Upper lobe of left lung (tissue), 6 donors: Measurements from ENCODE around the gene EIF3F. TPM values are rescaled to one million over a fixed set of nuclear protein-coding genes. Genes with fewer than 3 reads are reported as not detected.

Source experiments
- ATAC-seq, 2 donors: fragments of 200-7000 bp; cut with Tn5 transposase; one replicate each; pipeline ENCODE4 v1.9.1; 2022; ENCODE audit warnings: mild to moderate bottlenecking in 2 of 2, moderate library complexity in 2 of 2; ENCODE audit not compliant: low FRiP score in 2 of 2
- DNase-seq, 2 donors: peaks; one replicate each; pipeline ENCODE4 v3.0.0-alpha.2; 2019 to 2020
- H3K27ac ChIP-seq, 4 donors: fragments of 200-600 bp; sonication (generic); one replicate each; pipeline ENCODE4 v1.5.1; 2016 to 2019
- H3K27me3 ChIP-seq, 4 donors: fragments of 200-600 bp; sonication (generic); one replicate each; pipeline ENCODE4 v1.5.1; 2017 to 2019
- H3K36me3 ChIP-seq, 4 donors: fragments of 200-600 bp; sonication (generic); one replicate each; pipeline ENCODE4 v1.5.1; 2016 to 2019
- H3K4me1 ChIP-seq, 4 donors: fragments of 200-600 bp; sonication (generic); one replicate each; pipeline ENCODE4 v1.5.1; 2018 to 2019
- H3K4me3 ChIP-seq, 4 donors: fragments of 200-600 bp; sonication (generic); one replicate each; pipeline ENCODE4 v1.5.1; 2017 to 2019; ENCODE audit warnings: mild to moderate bottlenecking in 2 of 4, moderate library complexity in 1 of 4
- H3K9me3 ChIP-seq, 4 donors: fragments of 200-600 bp; sonication (generic); one replicate each; pipeline ENCODE4 v1.5.1; 2018 to 2019
- CTCF ChIP-seq, 6 experiments: fragments of 450-650 bp in 4 of 6; fragments of 200-600 bp in 2 of 6; sonication (generic) in 2 of 6; IDR thresholded peaks; one replicate each; pipeline ENCODE4 v1.5.1; 2016 to 2019; ENCODE audit warnings: antibody characterized with exemption in 6 of 6
- EP300 ChIP-seq, 4 donors: sonication (generic); formaldehyde crosslinking; IDR thresholded peaks; one replicate each; pipeline ENCODE4 v1.5.1; 2017; ENCODE audit warnings: antibody characterized with exemption in 4 of 4, control low read depth in 2 of 4
- POLR2A ChIP-seq, 4 donors: fragments of 450-650 bp; IDR thresholded peaks; one replicate each; pipeline ENCODE4 v1.5.1; 2016 to 2017; ENCODE audit warnings: antibody characterized with exemption in 4 of 4, mild to moderate bottlenecking in 2 of 4
- POLR2AphosphoS5 ChIP-seq, 2 donors: sonication (generic); formaldehyde crosslinking; IDR thresholded peaks; one replicate each; pipeline ENCODE4 v1.5.1; 2017; ENCODE audit warnings: antibody characterized with exemption in 2 of 2
- WGBS, 2 donors: methylation state at CpG; one replicate each; pipeline ENCODE4 v1.1.5; 2017 to 2018; 5-methylcytosine and 5-hydroxymethylcytosine counted together
- total RNA-seq, 6 donors: library from RNA; depleted of rRNA in 4 of 6; stranded (reverse); fragments of >200 nt in 4 of 6; gene quantifications; one replicate each; pipeline versions ENCODE4 v1.1.0 to v1.2.1, GENCODE V29; 2016 to 2021
- donor health status: DM: no; HTN: no; CAD: no; lungs with moderate emphysema.
- donor health status: DM: no; HTN: yes; CAD: no; lungs with severe emphysema.

EIF3F gene
- total RNA-seq, 6 donors from 2014 or later: 135 to 321 (median 235) TPM

GRCh38 chr11:8002676-8003075 is 15.5 kb downstream of the EIF3F start:
- Histone ChIP-seq H3K4me1 (no peaks in the 10 kb centered on the region), H3K27ac (no peak overlapping the region), H3K4me3 (no peak overlapping the region), H3K9me3 (no peaks in the 10 kb centered on the region), H3K27me3 (no peaks in the 10 kb centered on the region), H3K36me3 (peaks cover 12 to 27% (median 19%) of the 10 kb centered on the region in 4 donors)
- TF ChIP-seq POLR2A (IDR thresholded peaks at IDR 0.05) (no peak), POLR2AphosphoS5 (IDR thresholded peaks at IDR 0.05) (no peak), CTCF (IDR thresholded peaks at IDR 0.05) (no peak), EP300 (IDR thresholded peaks at IDR 0.05) (no peak)
- DNase-seq (no peak), ATAC-seq (no peak)
- WGBS, 2 donors: 23 to 53% methylated on average over 1 of the region's 1 CpG

GRCh38 chr11:8003187-8003586 is 16.1 kb downstream of the EIF3F start:
- Histone ChIP-seq H3K36me3 (peaks cover 7 to 22% (median 13%) of the 10 kb centered on the region in 4 donors), H3K27ac (no peak overlapping the region), H3K27me3 (no peaks in the 10 kb centered on the region), H3K9me3 (no peaks in the 10 kb centered on the region), H3K4me1 (no peaks in the 10 kb centered on the region), H3K4me3 (no peak overlapping the region)
- WGBS, 2 donors: 68 to 71% methylated on average over 7 of the region's 7 CpGs
- no peak for DNase-seq
- no peak for ATAC-seq
- TF ChIP-seq EP300 (IDR thresholded peaks at IDR 0.05): no peak
- no peak for TF ChIP-seq POLR2A (IDR thresholded peaks at IDR 0.05)
- no peak for TF ChIP-seq POLR2AphosphoS5 (IDR thresholded peaks at IDR 0.05)
- TF ChIP-seq CTCF (IDR thresholded peaks at IDR 0.05): no peak

- H3K4me3 ChIP-seq: no peak overlapping the region
- no peak for TF ChIP-seq EP300 (IDR thresholded peaks at IDR 0.05)
- TF ChIP-seq CTCF (IDR thresholded peaks at IDR 0.05): no peak
- TF ChIP-seq POLR2A (IDR thresholded peaks at IDR 0.05): no peak
- no peak for TF ChIP-seq POLR2AphosphoS5 (IDR thresholded peaks at IDR 0.05)
- H3K27me3 ChIP-seq: no peaks in the 10 kb centered on the region
- H3K4me1 ChIP-seq: no peaks in the 10 kb centered on the region
- peaks cover 0 to 14% (median 6%) of the 10 kb centered on the region in 4 donors for H3K36me3 ChIP-seq
- no peak for ATAC-seq
- no peak overlapping the region for H3K27ac ChIP-seq
- WGBS, 2 donors: 94 to 96% methylated on average over 2 of the region's 2 CpGs
- H3K9me3 ChIP-seq: no peaks in the 10 kb centered on the region
- no peak for DNase-seq
These were observed 16.9 kb downstream of the EIF3F start for GRCh38 chr11:8004008-8004407.

- Histone ChIP-seq H3K36me3 (no peaks in the 10 kb centered on the region), H3K27me3 (no peaks in the 10 kb centered on the region), H3K4me1 (no peaks in the 10 kb centered on the region), H3K27ac (no peak overlapping the region), H3K4me3 (no peak overlapping the region), H3K9me3 (no peaks in the 10 kb centered on the region)
- TF ChIP-seq POLR2A (IDR thresholded peaks at IDR 0.05) (no peak), POLR2AphosphoS5 (IDR thresholded peaks at IDR 0.05) (no peak), CTCF (IDR thresholded peaks at IDR 0.05) (no peak), EP300 (IDR thresholded peaks at IDR 0.05) (no peak)
- no peak for ATAC-seq
- no peak for DNase-seq
These were observed 18.4 kb downstream of the EIF3F start for GRCh38 chr11:8005556-8005955.

GRCh38 chr11:8006349-8006977 is 19.3 kb downstream of the EIF3F start:
- H3K4me1 ChIP-seq: no peaks in the 10 kb centered on the region
- DNase-seq (peak in 1 of 2 donors; percentile 39), ATAC-seq (peak; percentile 82 to 86)
- no peaks in the 10 kb centered on the region for H3K36me3 ChIP-seq
- H3K4me3 ChIP-seq: no peak overlapping the region
- H3K9me3 ChIP-seq: no peaks in the 10 kb centered on the region
- no peak overlapping the region for H3K27ac ChIP-seq
- TF ChIP-seq CTCF (IDR thresholded peaks at IDR 0.05) (peak; percentile 39 to 72 (median 58)), POLR2AphosphoS5 (IDR thresholded peaks at IDR 0.05) (no peak)
- no peaks in the 10 kb centered on the region for H3K27me3 ChIP-seq
